ENCODE results near the gene PARP1. TPM values are rescaled to one million over a fixed set of nuclear protein-coding genes. Genes with fewer than 3 reads are reported as not detected.

The PARP1 gene
- total RNA-seq, 1 donor from 2014 or later, result 63.6 TPM

DNA sequence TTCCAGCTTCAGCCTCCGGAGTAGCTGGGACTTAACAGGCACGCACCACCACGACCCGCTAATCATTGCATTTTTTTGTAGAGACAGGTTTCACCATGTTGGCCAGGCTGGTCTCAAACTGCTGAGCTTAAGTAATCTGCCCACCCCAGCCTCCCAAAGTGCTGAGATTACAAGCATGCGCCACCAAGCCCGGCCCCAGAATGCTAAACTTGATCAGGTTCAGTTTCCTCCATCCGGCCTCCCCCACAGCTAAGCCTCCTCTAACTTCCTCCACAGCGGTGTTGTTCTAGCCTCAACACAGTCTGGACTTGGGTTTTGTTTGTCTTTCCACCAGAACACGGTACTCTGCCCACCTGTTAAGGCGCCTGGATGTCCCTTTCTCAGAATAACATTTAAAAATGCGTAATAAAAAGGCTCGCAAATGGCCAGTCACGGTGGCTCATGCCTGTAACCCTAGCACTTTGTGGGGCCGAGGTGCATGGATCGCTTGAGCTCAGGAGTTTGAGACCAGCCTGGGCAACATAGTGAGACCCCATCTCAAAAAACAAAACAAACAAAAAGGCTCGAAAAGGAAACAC is 2.4 kb downstream of the PARP1 start:
- no peak for DNase-seq

DNA sequence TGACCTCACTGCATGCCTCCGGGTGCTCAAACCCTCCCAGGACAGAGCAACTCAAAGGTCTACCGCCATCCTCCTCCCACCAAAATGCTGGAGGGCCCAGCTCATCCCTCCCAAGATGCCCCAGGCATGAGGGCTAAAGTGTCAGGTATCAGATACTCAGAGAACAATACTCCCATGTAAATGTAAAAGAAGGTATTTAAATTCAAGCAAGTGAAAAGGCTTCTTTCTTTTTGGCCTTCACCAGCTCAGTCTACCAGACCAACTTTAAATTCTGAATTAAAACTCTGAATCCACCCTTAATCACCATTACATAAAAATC is 3.0 kb downstream of the PARP1 start:
- DNase-seq, result no peak

- DNase-seq, result no peak
These were observed 3.6 kb downstream of the PARP1 start for GRCh38 chr1:226404063-226404903.

DNA sequence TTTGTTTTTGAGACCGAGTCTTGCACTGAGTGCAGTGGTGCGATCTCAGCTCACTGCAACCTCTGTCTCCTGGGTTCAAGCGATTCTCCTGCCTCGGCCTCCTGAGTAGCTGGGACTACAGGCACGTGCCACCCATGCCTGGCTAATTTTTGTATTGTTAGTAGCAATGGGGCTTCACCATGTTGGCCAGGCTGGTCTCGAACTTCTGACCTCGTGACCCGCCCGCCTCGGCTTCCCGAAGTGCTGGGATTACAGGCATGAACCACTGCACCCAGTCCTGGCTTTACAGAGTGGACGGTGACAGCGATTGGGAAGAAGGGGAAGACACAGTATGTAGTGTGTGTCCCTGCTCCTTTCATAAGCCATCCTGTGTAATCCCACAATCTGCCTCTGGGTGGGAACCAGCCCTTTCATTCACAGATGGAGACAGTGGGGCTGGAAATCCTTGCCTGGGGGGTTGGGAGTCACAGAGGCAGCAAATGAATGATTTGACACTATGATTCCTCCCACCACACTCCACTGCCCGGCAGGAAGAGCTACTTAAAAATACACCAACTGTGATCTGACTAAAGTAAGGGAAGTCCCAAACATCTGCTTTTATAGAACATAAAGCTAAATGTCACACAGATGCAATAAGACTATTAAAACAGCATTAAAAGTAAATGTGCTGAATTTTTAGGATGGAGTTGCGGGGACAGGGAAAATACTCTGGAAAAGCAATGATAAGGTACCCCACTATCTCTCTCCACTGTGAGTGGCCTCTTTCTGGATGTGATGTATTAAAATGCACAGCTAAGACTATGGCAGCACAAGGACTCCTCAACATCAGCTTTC is 4.5 kb downstream of the PARP1 start:
- no peak for DNase-seq

GRCh38 chr1:226402739-226403165 is 5.1 kb downstream of the PARP1 start:
- DNase-seq, result no peak

GRCh38 chr1:226401355-226402303 is 6.3 kb downstream of the PARP1 start:
- no peak for DNase-seq

- DNase-seq, result no peak
These were observed 7.2 kb downstream of the PARP1 start for GRCh38 chr1:226400519-226401354.

DNA sequence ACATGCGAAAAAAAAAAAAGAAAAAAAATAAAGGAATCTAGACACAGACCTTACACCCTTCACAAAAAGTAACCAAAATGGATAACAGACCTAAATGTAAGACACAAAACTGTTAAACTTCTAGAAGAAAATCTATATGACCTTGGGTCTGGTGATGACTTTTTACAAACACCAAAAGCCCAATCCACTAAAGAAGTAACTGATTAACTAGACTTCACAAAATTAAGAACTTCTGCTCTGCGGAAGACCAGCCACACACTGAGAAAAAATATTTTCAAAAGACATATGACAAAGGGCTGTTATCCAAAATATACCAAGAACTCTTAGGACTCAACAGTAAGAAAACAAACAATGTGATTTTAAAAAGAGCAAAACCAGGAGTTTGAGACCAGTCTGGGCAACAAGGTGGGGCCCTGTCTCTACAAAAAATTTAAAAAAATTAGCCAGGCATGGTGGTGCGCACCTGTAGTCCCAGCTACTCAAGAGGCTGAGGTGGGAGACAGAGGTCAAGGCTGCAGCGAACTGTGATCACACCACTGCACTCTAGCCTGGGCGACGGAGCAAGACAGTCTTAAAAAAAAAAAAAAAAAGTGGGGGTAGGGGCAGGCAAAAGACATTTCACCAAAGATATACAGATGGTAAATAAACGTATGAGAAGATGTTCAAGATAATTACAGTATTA is 9.8 kb downstream of the PARP1 start:
- DNase-seq, result no peak

DNA sequence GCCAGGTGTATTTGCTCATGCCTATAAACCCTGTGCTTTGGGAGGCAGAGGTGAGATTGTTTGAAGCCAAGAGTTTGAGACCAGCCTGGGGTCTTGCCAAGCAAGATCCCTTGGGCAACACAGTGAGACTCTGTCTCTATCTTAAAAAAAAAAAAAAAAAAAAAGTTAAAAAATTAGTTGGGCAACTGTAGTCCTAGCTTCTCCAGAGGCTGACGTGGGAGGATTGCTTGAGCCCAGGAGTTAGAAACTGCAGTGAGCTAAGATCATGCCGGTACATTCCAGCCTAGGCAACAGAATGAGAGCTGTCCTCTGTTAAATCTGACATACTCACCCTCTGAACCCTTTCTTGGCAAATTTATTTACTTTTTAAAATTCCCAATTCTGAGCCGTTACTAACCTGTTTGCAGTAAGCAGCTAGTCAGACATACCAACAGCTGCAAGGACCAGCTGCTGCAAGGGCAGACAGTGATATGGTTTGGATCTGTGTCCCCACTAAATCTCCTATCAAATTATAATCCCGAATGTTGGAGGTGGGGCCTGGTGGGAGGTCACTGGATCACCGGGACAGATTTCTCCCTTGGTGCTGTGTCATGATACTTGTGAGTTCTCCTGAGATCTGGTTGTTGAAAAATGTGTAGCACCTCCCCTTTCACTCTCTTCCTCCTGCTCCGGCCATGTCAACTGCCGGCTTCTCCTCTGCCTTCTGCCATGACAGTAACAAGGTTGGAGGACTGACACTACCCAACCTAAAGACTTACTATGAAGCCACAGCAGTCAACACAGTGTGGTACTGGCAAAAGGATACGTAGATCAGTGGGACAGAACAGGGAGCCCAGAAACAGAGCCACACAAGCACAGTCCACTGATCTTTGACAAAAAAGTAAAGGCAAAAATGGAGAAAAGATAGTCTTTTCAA is 10.6 kb downstream of the PARP1 start:
- no peak for DNase-seq

GRCh38 chr1:226395753-226396152 is 12.1 kb downstream of the PARP1 start:
- no peak for DNase-seq

GRCh38 chr1:226394462-226394861 is 13.4 kb downstream of the PARP1 start:
- DNase-seq, result no peak

- DNase-seq, result no peak
These were observed 17.2 kb downstream of the PARP1 start for GRCh38 chr1:226390681-226391080.

DNA sequence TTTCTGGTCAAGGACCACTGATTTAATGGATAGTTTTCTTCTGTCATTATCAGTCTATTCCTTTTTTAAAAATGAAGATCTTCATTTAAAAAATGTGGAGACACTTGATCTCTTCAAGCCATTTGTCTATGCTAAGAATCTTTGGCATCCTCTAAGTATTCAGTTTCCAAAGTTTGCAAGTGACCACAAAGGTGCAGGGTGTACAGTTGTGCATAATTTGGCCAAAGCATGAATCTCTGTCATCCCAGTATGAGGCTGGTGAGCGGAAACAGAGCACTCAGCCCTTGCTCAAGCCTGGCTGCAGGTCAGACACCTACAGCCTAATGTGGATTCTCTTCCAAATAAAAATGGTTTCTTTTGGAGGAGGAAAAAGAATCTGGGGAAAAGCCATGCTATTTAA is 19.8 kb downstream of the PARP1 start:
- DNase-seq, result no peak

DNA sequence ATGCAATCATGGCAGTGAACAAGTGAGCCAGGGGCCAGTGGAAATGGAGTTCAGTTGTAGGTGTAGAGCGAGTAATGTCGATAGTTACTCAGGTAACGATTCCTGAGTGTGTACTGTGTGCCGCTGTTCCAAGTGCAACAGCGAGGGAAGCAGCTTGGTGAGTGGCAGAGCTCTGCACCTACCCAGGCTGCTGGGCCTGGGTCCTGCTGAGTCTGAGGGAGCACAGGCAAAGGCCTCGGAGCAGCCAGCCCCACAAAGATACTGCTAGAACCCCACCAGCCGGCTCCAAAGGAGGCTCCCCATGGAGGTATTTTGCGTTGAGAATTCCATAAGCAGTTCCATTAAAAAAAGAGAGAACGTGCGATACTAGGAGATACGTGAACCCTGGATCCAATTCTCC is 23.2 kb downstream of the PARP1 start:
- DNase-seq, result no peak

DNA sequence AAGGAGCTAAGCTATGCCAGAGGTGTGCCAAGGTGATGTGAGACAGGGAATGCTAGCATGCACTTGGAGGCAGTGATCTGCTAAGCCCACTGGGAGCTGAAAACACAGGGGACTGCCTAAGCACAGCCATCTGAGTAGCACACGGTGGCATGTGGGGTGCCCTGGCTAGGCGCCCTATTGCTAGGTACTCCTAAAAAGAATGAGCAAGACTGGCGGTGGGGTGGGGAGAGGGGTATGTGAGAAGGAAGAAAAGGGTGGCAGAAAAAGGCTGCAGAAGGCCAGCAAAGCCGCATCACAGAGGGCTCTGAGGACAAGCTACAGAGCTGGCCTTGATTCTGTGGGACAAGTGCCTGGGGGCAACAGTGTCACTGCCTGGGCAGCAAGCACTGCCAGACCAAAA is 23.9 kb downstream of the PARP1 start:
- no peak for DNase-seq

DNA sequence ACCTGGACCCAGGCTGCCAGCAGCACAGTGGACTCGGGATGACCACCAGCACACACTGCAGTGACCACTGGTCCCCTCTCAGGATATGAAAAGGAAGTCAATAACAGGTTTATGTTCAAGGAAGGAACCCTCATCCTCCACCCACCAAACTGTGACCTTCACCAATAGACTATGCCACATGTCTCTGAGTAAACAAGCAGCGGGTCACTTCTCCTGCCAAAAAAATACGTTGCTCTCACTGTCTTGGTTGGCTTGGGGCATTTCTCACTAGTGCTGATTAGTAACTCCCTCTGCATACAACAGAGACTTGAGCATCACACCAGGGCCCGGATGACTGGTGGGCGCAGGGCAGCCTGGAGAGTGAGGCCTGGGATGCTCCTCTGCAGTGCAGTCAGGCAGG is 25.9 kb downstream of the PARP1 start:
- DNase-seq, result no peak

DNA sequence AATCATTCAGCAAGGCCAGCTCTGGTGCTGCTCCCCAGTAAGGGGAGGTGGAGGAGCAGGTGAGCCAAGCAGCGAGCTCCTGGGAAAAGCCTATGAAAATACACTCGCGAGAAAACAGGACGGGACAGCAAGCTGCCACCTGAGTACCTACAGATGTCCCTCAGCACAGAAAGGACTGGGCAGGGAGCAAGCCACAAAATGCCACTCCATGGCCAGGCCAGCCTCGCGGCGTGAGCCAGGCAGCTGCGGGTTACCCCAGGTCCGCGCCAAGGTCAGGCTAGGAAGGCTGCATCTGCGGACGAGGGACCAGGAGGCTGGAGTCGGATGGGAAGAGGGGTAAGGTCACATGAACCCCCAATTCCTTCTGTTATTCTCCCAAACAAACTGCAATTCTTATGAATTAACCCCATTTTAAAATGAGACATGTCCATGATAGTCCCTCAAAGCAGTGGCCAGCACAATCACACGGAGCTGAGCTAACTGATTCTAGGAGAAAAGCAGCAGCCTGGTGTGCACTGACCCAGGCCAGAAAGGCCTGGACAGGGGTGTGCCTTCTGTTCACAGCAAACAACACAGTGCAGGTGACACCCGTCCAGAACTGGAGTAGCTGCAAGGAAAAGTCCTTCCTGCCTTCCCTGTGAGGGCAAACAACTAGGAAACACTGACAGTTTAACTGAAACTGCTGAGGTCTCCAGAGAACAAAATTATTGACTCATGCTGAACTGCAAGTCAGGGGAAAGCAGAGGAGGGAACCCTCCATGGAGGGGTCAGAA is 26.5 kb downstream of the PARP1 start:
- no peak for DNase-seq

- DNase-seq, result no peak
These were observed 29.8 kb downstream of the PARP1 start for GRCh38 chr1:226378071-226378470.

DNA sequence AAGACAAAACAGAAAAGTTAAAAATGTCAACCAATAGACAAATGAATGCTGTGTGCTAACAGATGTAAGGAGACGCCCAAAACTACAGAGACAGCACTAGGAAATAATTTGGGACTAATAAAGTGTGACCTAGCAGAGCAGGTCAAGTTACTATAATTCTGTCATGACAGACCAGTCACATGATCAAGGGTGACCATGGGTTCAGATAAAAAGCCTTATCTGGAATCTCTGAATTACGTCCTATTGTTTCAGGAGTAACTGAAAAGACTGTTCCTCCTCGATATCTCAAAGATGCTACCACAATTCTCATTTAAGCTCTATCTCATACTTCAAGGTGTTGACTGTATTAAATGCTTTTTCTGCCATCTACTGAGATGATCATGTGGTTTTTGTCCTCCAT is 31.6 kb downstream of the PARP1 start:
- DNase-seq, result no peak
